Erythroblast (primary cell): ENCODE data around the gene CCT3.

Source experiments
- DNase-seq, 2 experiments: peaks; one replicate each; lab custom pipeline; 2025; lab: John Stamatoyannopoulos, UW
- GATA1 ChIP-seq: IDR thresholded peaks from 2 replicates; pipeline ENCODE4 v1.6.1; 2011; ENCODE audit warnings: low read depth, mild to moderate bottlenecking, control low read depth, low read length, moderate library complexity
- POLR2A ChIP-seq: IDR thresholded peaks from 2 replicates; pipeline ENCODE4 v1.6.1; 2011; ENCODE audit warnings: mild to moderate bottlenecking, low read length

The CCT3 gene

DNA sequence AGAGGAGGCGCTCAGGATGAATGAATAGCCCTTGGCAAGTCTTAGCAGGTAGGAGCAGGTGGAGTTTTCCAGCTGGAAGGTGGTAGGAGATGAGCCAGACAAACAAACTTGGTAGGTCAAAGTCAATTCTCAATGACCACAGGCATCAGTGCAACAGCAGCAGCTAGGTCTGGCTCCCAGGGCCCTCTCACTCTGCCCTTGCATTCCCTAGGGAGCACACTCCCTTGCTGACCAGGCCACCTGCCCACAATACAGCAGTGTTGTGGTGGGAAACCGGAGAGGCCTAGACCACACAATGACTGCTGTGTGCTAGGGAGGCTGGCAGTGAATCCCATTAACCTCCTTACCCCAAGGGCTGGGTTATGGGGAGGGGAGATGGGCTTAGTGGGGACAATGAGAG, 77.2 kb downstream of the CCT3 start:
- no peak for DNase-seq
- no peak for TF ChIP-seq GATA1
- no peak for TF ChIP-seq POLR2A

DNA sequence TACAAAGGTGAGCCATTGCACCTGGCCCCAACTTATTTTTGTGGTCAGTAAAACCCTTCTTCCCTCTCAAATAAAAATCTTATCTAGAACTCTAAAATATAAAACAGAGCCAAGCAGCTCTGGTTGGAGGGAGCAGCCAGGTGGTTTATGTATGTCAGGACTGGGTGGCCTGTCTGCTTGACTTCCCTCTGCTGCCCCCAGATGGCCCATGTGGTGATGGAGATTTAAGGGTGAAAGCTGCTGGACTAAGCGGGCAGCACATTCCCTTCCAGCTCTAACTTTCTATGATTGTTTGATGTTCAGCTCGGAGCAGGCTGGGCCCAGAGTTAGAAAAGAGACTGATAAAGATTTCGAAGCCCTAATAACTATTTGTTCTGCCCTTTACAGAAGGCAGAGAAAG, 78.3 kb downstream of the CCT3 start:
- TF ChIP-seq GATA1 = no peak
- TF ChIP-seq POLR2A = no peak
- peak; percentile 19 to 31 for DNase-seq
